SK-N-SH treated with all-trans-retinoic acid at 6 μM for 48 hours (cell line): ENCODE data around the gene FOLR1.

Experiments used
- ATAC-seq: fragments of 200-7000 bp; cut with Tn5 transposase; 3 replicates; pipeline ENCODE4 v1.9.1; 2020; ENCODE audit warnings: mild to moderate bottlenecking, moderate library complexity
- ARNTL ChIP-seq: fragments of 450-650 bp; formaldehyde crosslinking; IDR thresholded peaks from 2 replicates; pipeline ENCODE4 v1.5.0; 2020; ENCODE audit warnings: low read depth, mild to moderate bottlenecking, moderate library complexity, borderline replicate concordance
- BACH2 ChIP-seq: fragments of 250-450 bp; sonication (Bioruptor Pico); IDR thresholded peaks from 2 replicates; pipeline ENCODE4 v1.9.0; 2021; ENCODE audit warnings: mild to moderate bottlenecking, borderline replicate concordance
- CREB5 ChIP-seq: fragments of 250-450 bp; sonication (Bioruptor Pico); IDR thresholded peaks from 2 replicates; pipeline ENCODE4 v1.5.1; 2020; ENCODE audit warnings: low read depth, mild to moderate bottlenecking, moderate library complexity
- CSDC2 ChIP-seq: fragments of 250-450 bp; sonication (Bioruptor Pico); IDR thresholded peaks from 2 replicates; pipeline ENCODE4 v1.5.0; 2020; ENCODE audit warnings: mild to moderate bottlenecking, moderate library complexity
- CSRNP3 ChIP-seq: fragments of 250-450 bp; sonication (Bioruptor Pico); IDR thresholded peaks from 2 replicates; pipeline ENCODE4 v1.5.1; 2021; ENCODE audit warnings: mild to moderate bottlenecking, moderate library complexity
- ESRRG ChIP-seq: fragments of 250-450 bp; sonication (Bioruptor Pico); IDR thresholded peaks from 2 replicates; pipeline ENCODE4 v1.6.1; 2021; ENCODE audit warnings: mild to moderate bottlenecking
- GLIS3 ChIP-seq: fragments of 250-450 bp; sonication (Bioruptor Pico); IDR thresholded peaks from 2 replicates; pipeline ENCODE4 v1.5.0; 2020; ENCODE audit warnings: mild to moderate bottlenecking, moderate library complexity
- ISL1 ChIP-seq: fragments of 250-450 bp; sonication (Bioruptor Pico); IDR thresholded peaks from 2 replicates; pipeline ENCODE4 v2.1.2; 2022; ENCODE audit warnings: mild to moderate bottlenecking, moderate library complexity
- OSR1 ChIP-seq: fragments of 250-450 bp; sonication (Bioruptor Pico); IDR thresholded peaks from 2 replicates; pipeline ENCODE4 v1.8.0; 2022; ENCODE audit warnings: moderate library complexity, mild to moderate bottlenecking, inconsistent platforms
- PATZ1 ChIP-seq: fragments of 250-450 bp; sonication (Bioruptor Pico); IDR thresholded peaks from 2 replicates; pipeline ENCODE4 v1.8.0; 2020; ENCODE audit warnings: mild to moderate bottlenecking, moderate library complexity, borderline replicate concordance
- POU6F1 ChIP-seq: fragments of 250-450 bp; sonication (Bioruptor Pico); IDR thresholded peaks from 2 replicates; pipeline ENCODE4 v1.8.0; 2021; ENCODE audit warnings: low read depth, mild to moderate bottlenecking, moderate library complexity, borderline replicate concordance
- PPARA ChIP-seq: fragments of 250-450 bp; sonication (Bioruptor Pico); IDR thresholded peaks from 2 replicates; pipeline ENCODE4 v1.5.0; 2020; ENCODE audit warnings: mild to moderate bottlenecking, borderline replicate concordance
- RARB ChIP-seq: fragments of 250-450 bp; sonication (Bioruptor Pico); IDR thresholded peaks from 2 replicates; pipeline ENCODE4 v1.8.0; 2021; ENCODE audit warnings: mild to moderate bottlenecking, moderate library complexity
- SNAI2 ChIP-seq: fragments of 250-450 bp; sonication (Bioruptor Pico); IDR thresholded peaks from 2 replicates; pipeline ENCODE4 v1.5.0; 2020; ENCODE audit warnings: mild to moderate bottlenecking, moderate library complexity
- TCF4 ChIP-seq: fragments of 250-450 bp; sonication (Bioruptor Pico); IDR thresholded peaks from 2 replicates; pipeline ENCODE4 v1.8.0; 2021; ENCODE audit warnings: mild to moderate bottlenecking, moderate library complexity, borderline replicate concordance
- TOX ChIP-seq: fragments of 250-450 bp; sonication (Bioruptor Pico); IDR thresholded peaks from 2 replicates; pipeline ENCODE4 v1.8.0; 2021; ENCODE audit warnings: mild to moderate bottlenecking, moderate library complexity, borderline replicate concordance
- TSHZ2 ChIP-seq: fragments of 250-450 bp; sonication (Bioruptor Pico); IDR thresholded peaks from 2 replicates; pipeline ENCODE4 v1.5.0; 2020; ENCODE audit warnings: mild to moderate bottlenecking, moderate library complexity
- ZC3H10 ChIP-seq: fragments of 250-450 bp; sonication (Bioruptor Pico); IDR thresholded peaks from 2 replicates; pipeline ENCODE4 v1.5.1; 2021; ENCODE audit warnings: mild to moderate bottlenecking, moderate library complexity
- ZFP3 ChIP-seq: fragments of 250-450 bp; sonication (Bioruptor Pico); IDR thresholded peaks from 2 replicates; pipeline ENCODE4 v1.5.0; 2020; ENCODE audit warnings: mild to moderate bottlenecking, moderate library complexity
- ZFP30 ChIP-seq: fragments of 450-650 bp; formaldehyde crosslinking; IDR thresholded peaks from 2 replicates; pipeline ENCODE4 v1.5.0; 2022; ENCODE audit warnings: mild to moderate bottlenecking, moderate library complexity
- ZNF565 ChIP-seq: fragments of 450-650 bp; formaldehyde crosslinking; conservative IDR thresholded peaks from 2 replicates; pipeline ENCODE4 v1.5.0; 2020; ENCODE audit warnings: low read depth, mild to moderate bottlenecking, moderate library complexity
- ZNF70 ChIP-seq: fragments of 450-650 bp; formaldehyde crosslinking; IDR thresholded peaks from 2 replicates; pipeline ENCODE4 v1.5.0; 2020; ENCODE audit warnings: mild to moderate bottlenecking, moderate library complexity
- ZNF8 ChIP-seq: fragments of 450-650 bp; formaldehyde crosslinking; IDR thresholded peaks from 2 replicates; pipeline ENCODE4 v1.5.0; 2020; ENCODE audit warnings: mild to moderate bottlenecking, moderate library complexity

FOLR1 gene

GRCh38 chr11:72242141-72242540 lies 50.2 kb downstream of the FOLR1 start:
- no peak; the same call in 1 of the 2 replicates for TF ChIP-seq GLIS3 (CRISPR knock-in tag)
- no peak for TF ChIP-seq ZFP3
- no peak for TF ChIP-seq ZNF565 (CRISPR knock-in tag)
- no peak for TF ChIP-seq ZFP30 (CRISPR knock-in tag)
- TF ChIP-seq CSRNP3 (CRISPR knock-in tag) = no peak
- TF ChIP-seq CREB5 = peak; percentile 31; the same call in 1 of the 2 replicates
- no peak for TF ChIP-seq TSHZ2
- peak; percentile 39; the same call in 1 of the 2 replicates for TF ChIP-seq ZNF70 (CRISPR knock-in tag)
- no peak for TF ChIP-seq BACH2
- TF ChIP-seq TCF4 (CRISPR knock-in tag) = no peak
- no peak for TF ChIP-seq TOX (CRISPR knock-in tag)
- TF ChIP-seq CSDC2 (CRISPR knock-in tag) = no peak
- no peak for TF ChIP-seq ZC3H10 (CRISPR knock-in tag)
- TF ChIP-seq ZNF8 (CRISPR knock-in tag) = no peak
- TF ChIP-seq ESRRG (CRISPR knock-in tag) = peak; percentile 27; the same call in 1 of the 2 replicates
- no peak for TF ChIP-seq PATZ1
- TF ChIP-seq SNAI2 (CRISPR knock-in tag) = peak; percentile 55; the same call in 1 of the 2 replicates
- TF ChIP-seq ARNTL (CRISPR knock-in tag) = no peak
- TF ChIP-seq POU6F1 = no peak
- TF ChIP-seq RARB (CRISPR knock-in tag) = no peak
- TF ChIP-seq OSR1 (CRISPR knock-in tag) = no peak
- no peak for TF ChIP-seq ISL1 (CRISPR knock-in tag)
- TF ChIP-seq PPARA = 0 out of 2 replicates have a peak, but pooled peaks have one; percentile 0
- no peak for ATAC-seq

- peak; percentile 0; the same call in 2 of the 3 replicates for ATAC-seq
- TF ChIP-seq TCF4 (CRISPR knock-in tag) (no peak), POU6F1 (no peak), BACH2 (no peak), PPARA (no peak), RARB (CRISPR knock-in tag) (no peak), ZNF70 (CRISPR knock-in tag) (no peak), ZC3H10 (CRISPR knock-in tag) (no peak), PATZ1 (no peak), GLIS3 (CRISPR knock-in tag) (no peak), CSRNP3 (CRISPR knock-in tag) (no peak)
These were observed 51.5 kb downstream of the FOLR1 start for GRCh38 chr11:72243173-72244059.
